ENCODE data around the gene SYF2.
"Not testable (repeated sequence)": the region's sequence is repeated elsewhere in the genome, so short reads cannot be mapped to it uniquely, and the experiment has no call there.

The SYF2 gene

GRCh38 chr1:25197235-25197975, 34.9 kb downstream of the SYF2 start:
- H3K27ac ChIP-seq = no peak overlapping the region
- TF ChIP-seq ZFX (IDR thresholded peaks at IDR 0.05) = no peak
- TF ChIP-seq CTCF (conservative IDR thresholded peaks at IDR 0.05) = no peak

- TF ChIP-seq ZFX (IDR thresholded peaks at IDR 0.05) (no peak), CTCF (conservative IDR thresholded peaks at IDR 0.05) (no peak)
- H3K27ac ChIP-seq = no peak overlapping the region
Observed at GRCh38 chr1:25196830-25197229, 35.5 kb downstream of the SYF2 start.

- no peak overlapping the region for H3K27ac ChIP-seq
- TF ChIP-seq ZFX (IDR thresholded peaks at IDR 0.05) = no peak
Observed at GRCh38 chr1:25195835-25196234, 36.5 kb downstream of the SYF2 start.

GRCh38 chr1:25194572-25195020, 37.7 kb downstream of the SYF2 start:
- no peak for TF ChIP-seq CTCF (conservative IDR thresholded peaks at IDR 0.05)
- TF ChIP-seq ZFX (IDR thresholded peaks at IDR 0.05) = no peak
- no peak overlapping the region for H3K27ac ChIP-seq

GRCh38 chr1:25194054-25194453, 38.2 kb downstream of the SYF2 start:
- no peak for TF ChIP-seq ZFX (IDR thresholded peaks at IDR 0.05)
- TF ChIP-seq CTCF (conservative IDR thresholded peaks at IDR 0.05) = no peak
- H3K27ac ChIP-seq = no peak overlapping the region

GRCh38 chr1:25193229-25193628, 39.1 kb downstream of the SYF2 start:
- no peak overlapping the region for H3K27ac ChIP-seq
- TF ChIP-seq CTCF (conservative IDR thresholded peaks at IDR 0.05) (no peak), ZFX (IDR thresholded peaks at IDR 0.05) (no peak)

- TF ChIP-seq ZFX (IDR thresholded peaks at IDR 0.05) (no peak), CTCF (conservative IDR thresholded peaks at IDR 0.05) (no peak)
- H3K27ac ChIP-seq = no peak overlapping the region
Observed at GRCh38 chr1:25192154-25192553, 40.1 kb downstream of the SYF2 start.

- no peak overlapping the region for H3K27ac ChIP-seq
- TF ChIP-seq ZFX (IDR thresholded peaks at IDR 0.05) (no peak), CTCF (conservative IDR thresholded peaks at IDR 0.05) (no peak)
Observed at GRCh38 chr1:25190260-25190659, 42.0 kb downstream of the SYF2 start.

GRCh38 chr1:25187904-25188303, 44.4 kb downstream of the SYF2 start:
- H3K27ac ChIP-seq = not testable (repeated sequence)
